ENCODE data around the gene CDH13.

CDH13 gene

DNA sequence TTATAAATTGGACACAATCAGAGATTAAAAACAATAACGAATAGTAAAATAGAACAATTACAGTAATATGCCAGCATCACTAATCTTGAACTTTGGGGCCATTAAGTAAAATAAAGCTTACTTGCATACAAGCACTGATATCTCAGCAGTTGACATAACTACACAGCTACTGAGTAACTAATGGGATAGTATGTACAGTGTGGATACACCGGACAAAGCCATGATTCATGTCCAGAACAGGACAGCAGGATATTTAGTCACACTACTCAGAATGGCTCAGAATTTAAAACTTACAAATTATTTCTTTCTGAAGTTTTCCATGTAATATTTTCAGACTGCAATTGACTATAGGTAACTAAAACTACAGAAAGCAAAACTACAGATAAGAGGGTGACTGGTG, 427.5 kb downstream of the CDH13 start:
- no peak for DNase-seq (ENCODE audit: low spot score)

- no peak for DNase-seq (ENCODE audit: low spot score)
These were observed 431.6 kb downstream of the CDH13 start for GRCh38 chr16:83058376-83058775.

- DNase-seq (ENCODE audit: low spot score), result no peak
These were observed 432.5 kb downstream of the CDH13 start for GRCh38 chr16:83059237-83059636.

GRCh38 chr16:83066011-83066410, 439.2 kb downstream of the CDH13 start:
- no peak for DNase-seq (ENCODE audit: low spot score)

DNA sequence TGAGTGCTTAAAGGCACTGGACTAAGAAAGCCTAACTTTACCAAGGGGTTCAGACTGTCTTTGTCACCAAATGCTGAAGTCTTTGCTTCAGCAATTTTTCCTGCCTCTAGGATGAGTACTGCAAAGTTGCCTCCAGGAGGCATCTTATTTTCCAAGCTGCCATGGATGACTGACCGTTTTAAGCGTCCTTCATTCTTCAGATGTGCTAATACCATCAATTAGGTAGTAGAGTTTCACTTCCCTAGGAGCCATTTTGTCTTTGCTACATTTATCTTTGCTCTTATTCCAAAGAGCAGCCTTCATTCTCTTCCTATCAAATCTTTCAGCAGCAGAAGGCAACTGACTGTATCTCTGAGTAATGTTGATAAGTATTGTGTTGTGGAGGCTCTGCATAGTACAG, 440.1 kb downstream of the CDH13 start:
- DNase-seq (ENCODE audit: low spot score), result no peak

GRCh38 chr16:83068686-83069085, 441.9 kb downstream of the CDH13 start:
- no peak for DNase-seq (ENCODE audit: low spot score)

GRCh38 chr16:83070416-83071209, 443.8 kb downstream of the CDH13 start:
- no peak for DNase-seq (ENCODE audit: low spot score)

- no peak for DNase-seq (ENCODE audit: low spot score)
These were observed 449.2 kb downstream of the CDH13 start for GRCh38 chr16:83075956-83076355.

DNA sequence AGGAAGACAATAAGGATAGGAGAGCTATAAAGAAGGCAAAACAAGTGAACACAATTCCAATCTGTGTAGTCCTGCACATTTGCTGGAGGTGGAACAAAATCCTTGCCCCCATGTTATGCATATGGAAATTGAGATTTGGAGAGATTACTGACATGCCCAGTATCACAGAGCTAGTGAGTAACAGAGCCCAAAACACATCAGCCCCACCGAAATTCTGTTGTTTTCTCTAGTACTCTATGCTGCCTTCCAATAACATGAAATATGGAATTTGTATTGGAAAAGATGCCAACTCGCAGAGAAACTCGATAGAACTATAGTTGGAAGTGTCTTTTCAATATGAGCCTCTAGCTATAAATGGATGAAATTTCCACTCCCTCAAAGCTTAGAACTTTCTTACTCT, 456.6 kb downstream of the CDH13 start:
- DNase-seq (ENCODE audit: low spot score), result no peak

DNA sequence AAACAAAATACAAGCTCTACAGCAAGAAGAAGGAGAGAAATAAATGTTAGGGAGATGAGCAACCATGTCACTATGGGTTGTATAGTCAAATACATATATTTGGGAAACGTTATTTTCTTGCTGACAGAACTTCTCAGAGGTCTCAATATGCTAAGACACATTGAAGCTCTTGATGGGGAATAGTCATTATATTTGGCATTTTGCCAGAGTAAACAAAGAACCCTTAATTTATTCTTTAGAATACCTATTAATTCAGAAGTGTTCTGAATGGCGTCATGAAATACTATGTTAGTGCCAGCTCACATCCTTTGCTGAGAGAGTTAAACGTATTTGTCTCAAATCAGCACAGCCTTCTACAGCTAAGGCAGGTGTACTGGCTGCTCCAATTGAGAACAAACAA, 458.9 kb downstream of the CDH13 start:
- no peak for DNase-seq (ENCODE audit: low spot score)

- DNase-seq (ENCODE audit: low spot score), result no peak
These were observed 469.3 kb downstream of the CDH13 start for GRCh38 chr16:83095941-83096692.

DNA sequence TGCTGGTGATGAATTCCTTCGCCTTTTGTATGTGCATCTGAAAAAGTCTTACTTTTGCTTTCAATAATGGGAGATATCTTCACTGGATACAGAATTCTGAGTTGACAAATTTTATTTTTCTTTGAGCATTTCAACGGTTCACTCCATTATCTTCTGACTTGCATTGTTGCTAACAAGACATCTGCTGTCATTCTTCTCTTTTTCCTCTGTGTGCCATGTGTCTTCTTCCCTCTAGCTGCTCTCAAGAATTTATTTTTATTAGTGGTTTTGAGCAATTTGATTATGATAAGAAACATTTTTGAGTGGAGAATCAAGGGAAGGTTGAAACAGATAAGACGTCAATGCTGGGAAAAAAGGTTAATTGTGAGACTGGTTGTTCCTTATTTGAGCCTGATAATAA, 471.8 kb downstream of the CDH13 start:
- DNase-seq (ENCODE audit: low spot score), result no peak

GRCh38 chr16:83100679-83101078, 473.9 kb downstream of the CDH13 start:
- DNase-seq (ENCODE audit: low spot score), result no peak

- DNase-seq (ENCODE audit: low spot score), result no peak
These were observed 475.6 kb downstream of the CDH13 start for GRCh38 chr16:83102336-83102735.

DNA sequence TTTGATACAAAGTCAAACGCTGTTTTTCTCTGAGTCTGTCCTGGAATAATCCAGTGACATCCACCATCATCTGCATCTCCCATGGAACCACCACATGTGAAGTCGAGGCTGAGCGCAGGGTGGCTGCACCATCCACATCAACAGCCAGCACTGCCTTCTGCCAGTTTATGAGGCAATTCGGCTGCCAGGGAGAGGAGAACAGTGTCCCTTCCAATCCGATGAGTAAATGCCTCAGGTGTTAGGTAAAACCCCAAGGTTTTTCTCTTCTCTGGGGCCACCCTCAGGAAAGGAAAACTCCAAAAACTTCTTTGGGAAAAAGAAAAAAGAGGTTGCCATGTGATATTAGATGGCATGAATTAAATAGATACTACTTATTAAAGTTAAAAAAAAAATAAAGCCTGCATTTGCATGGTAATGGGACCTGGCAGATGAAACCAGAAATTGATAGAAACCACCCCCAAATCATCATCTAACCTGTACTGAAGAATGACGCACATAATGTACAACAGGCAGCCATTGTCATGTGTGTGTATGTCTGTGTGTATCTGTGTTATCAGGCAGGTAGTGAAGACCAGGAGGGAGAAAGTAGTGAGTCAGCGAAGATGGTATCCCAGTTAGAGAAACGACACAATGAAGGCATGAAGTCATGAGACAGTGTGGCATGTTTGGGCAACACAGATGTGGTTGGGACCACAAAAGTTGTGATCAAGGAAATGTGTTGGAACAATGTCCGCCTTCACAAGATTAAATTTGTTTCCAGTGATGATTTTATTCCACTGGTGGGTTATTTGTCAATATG, 478.7 kb downstream of the CDH13 start:
- DNase-seq (ENCODE audit: low spot score), result no peak

DNA sequence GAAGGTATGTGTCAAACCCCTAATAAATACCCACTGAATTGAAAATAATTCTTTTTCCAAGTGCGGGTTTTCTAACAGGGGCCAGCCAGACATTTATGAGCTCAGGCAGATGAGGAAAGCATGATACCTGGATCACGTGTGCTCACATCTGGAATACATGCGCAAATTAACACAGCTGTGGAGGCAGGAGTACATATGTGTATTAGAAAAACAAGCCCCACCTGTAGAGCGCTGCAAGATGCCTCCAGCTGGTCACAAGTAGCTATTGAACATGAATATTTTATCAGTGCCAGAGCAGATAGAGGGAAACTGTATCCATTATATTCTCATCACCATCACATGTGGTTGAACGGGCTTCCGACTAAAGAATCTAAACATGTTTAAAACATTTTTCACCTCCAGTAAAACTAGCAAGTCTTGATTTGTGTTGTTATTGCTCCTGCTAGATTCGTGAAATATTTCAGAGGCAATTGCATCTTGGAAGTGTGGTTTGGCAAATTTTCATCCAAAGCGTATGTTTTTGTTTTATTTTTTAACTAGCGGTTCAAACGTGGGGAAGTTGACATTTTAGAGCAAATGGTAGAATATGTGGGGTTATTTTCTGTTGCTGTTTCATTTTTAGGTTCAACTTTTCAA, 482.8 kb downstream of the CDH13 start:
- DNase-seq (ENCODE audit: low spot score), result no peak

DNA sequence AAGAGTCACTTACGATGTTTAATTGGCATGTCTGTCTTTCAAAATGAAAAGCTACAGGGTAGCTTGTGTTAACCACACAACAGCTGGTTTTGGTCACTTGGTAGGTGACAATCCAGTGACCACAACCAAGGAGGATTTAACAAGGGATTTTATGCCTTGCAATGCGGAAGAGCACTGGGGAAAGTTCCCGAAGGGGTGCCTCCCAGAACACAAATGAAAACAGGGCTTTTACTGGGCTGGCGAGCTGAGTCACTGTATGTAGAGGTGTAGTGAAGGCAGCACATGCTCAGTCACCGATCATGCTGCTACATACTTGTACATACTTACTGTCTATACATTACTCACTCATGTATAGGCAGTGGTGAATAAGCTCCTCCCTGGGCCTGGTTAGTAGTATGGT, 483.5 kb downstream of the CDH13 start:
- DNase-seq (ENCODE audit: low spot score), result no peak

GRCh38 chr16:83113317-83113716, 486.5 kb downstream of the CDH13 start:
- peak; percentile 47 for DNase-seq (ENCODE audit: low spot score)

DNA sequence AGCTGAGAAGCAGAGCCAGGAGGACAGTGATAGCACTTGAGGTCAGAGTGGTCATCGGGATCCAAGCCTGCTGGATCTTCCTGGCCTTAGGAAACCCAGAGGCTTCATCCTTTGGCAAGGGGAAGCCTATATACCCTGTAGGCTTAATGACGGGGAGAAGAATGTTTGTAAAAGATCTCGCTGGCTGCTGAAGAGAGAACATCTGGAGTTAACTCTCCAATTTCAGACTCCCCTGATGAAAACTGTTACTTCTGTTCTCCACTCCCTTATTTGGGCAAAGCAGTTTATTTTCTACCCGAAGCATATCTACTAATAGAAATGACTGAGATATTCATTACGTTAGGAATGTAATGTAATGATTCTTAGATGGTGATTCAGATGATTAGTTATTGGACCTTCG, 487.0 kb downstream of the CDH13 start:
- DNase-seq (ENCODE audit: low spot score), result no peak

DNA sequence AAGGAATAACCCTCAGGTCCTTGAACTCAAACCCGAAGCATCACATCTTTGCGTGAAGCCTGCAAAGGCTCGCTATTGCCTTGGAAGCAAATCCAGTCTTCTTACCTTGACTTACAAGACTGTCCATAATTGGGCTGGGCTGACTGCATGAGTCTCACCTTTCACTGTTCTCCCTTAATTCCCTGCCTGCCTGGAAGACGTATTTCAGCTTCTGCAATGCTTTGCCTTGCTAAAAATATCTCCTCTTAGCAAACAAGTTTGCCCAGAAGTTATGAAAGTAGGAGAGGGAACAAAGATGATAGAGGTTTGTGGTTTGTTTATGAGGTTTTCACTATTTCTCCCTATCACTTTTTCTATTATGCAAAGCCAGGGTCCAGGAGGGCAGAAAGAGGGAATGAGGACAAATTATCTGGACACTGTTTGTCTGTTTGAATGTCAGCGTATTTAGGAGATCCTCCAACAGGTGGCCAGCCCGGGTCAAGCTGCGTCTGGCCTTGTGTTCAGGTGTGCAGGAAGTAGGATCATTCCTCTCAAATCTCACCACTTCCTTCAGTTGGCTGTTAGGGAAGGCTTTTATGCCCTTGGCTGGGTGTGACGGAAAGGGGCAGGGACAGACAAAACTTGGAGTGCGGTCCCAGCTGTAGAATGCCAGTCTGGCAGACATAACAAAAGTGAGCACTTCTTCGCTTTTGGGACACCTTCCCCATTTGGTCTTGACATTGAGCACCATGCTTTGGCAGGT, 488.9 kb downstream of the CDH13 start:
- no peak for DNase-seq (ENCODE audit: low spot score)

GRCh38 chr16:83116274-83116892, 489.6 kb downstream of the CDH13 start:
- DNase-seq (ENCODE audit: low spot score), result no peak
